Activated CD4-positive, alpha-beta T cell treated with anti-CD3 and anti-CD28 coated beads, Interleukin-2, amount 10 ng/mL, durations not matched to agents 24 days and 14 days (primary cell): Measurements from ENCODE around the gene PODNL1. TPM values are rescaled to one million over a fixed set of nuclear protein-coding genes. Genes with fewer than 3 reads are reported as not detected.
"Not testable (repeated sequence)": the region's sequence is repeated elsewhere in the genome, so short reads cannot be mapped to it uniquely, and the experiment has no call there.

Experiments used
- DNase-seq: peaks from one replicate; pipeline ENCODE4 v3.0.0; 2022
- H3K27ac Mint-ChIP-seq: one replicate; pipeline ENCODE4 v1.8.0; 2022; ENCODE audit warnings: mild to moderate bottlenecking, mixed read lengths
- H3K27me3 Mint-ChIP-seq: one replicate; pipeline ENCODE4 v1.8.0; 2022; ENCODE audit warnings: mixed read lengths
- H3K36me3 Mint-ChIP-seq: one replicate; pipeline ENCODE4 v1.8.0; 2022; ENCODE audit warnings: low read depth, mild to moderate bottlenecking, mixed read lengths
- H3K4me1 Mint-ChIP-seq: one replicate; pipeline ENCODE4 v1.8.0; 2021; ENCODE audit warnings: mixed read lengths
- H3K4me3 Mint-ChIP-seq: one replicate; pipeline ENCODE4 v1.8.0; 2022; ENCODE audit warnings: mild to moderate bottlenecking, moderate library complexity, mixed read lengths
- H3K9me3 Mint-ChIP-seq: one replicate; pipeline ENCODE4 v1.8.0; 2021; ENCODE audit warnings: mixed read lengths
- intact Hi-C: fragments of 100-400 bp; cut with micrococcal nuclease; formaldehyde crosslinking; loops from one replicate; pipeline ENCODE4 v1.15.1; 2023
- total RNA-seq: library from RNA; stranded (reverse); gene quantifications from 2 replicates; pipeline ENCODE4 v1.2.3, GENCODE V29; 2022

Gene PODNL1
- total RNA-seq, 1 donor from 2014 or later = not detected

- Mint-ChIP-seq H3K27ac (no peak overlapping the region), H3K27me3 (no peaks in the 10 kb centered on the region), H3K9me3 (no peaks in the 10 kb centered on the region), H3K36me3 (peaks cover 12% of the 10 kb centered on the region), H3K4me3 (no peak overlapping the region), H3K4me1 (peaks cover 6% of the 10 kb centered on the region)
- no peak for DNase-seq
- intact Hi-C loops = no loop called here
Measured at GRCh38 chr19:13979686-13980085, 41.5 kb upstream of the PODNL1 start.

- no peak for DNase-seq
- Mint-ChIP-seq H3K9me3 (no peaks in the 10 kb centered on the region), H3K4me1 (peaks cover 8% of the 10 kb centered on the region), H3K27ac (no peak overlapping the region), H3K36me3 (peaks cover 13% of the 10 kb centered on the region), H3K27me3 (no peaks in the 10 kb centered on the region), H3K4me3 (no peak overlapping the region)
- intact Hi-C loops = no loop called here
Measured at GRCh38 chr19:13979244-13979615, 41.0 kb upstream of the PODNL1 start.

GRCh38 chr19:13978351-13979243 lies 40.4 kb upstream of the PODNL1 start:
- peaks cover 12% of the 10 kb centered on the region for H3K4me1 Mint-ChIP-seq
- H3K9me3 Mint-ChIP-seq = no peaks in the 10 kb centered on the region
- H3K27me3 Mint-ChIP-seq = no peaks in the 10 kb centered on the region
- H3K4me3 Mint-ChIP-seq = no peak overlapping the region
- H3K27ac Mint-ChIP-seq = no peak overlapping the region
- intact Hi-C loops = no loop called here
- DNase-seq = no peak
- H3K36me3 Mint-ChIP-seq = peaks cover 17% of the 10 kb centered on the region

- no peak overlapping the region for H3K27ac Mint-ChIP-seq
Measured at GRCh38 chr19:13977803-13978202, 39.6 kb upstream of the PODNL1 start.

GRCh38 chr19:13976446-13976845 lies 38.2 kb upstream of the PODNL1 start:
- no peak for DNase-seq
- H3K9me3 Mint-ChIP-seq = no peaks in the 10 kb centered on the region
- H3K36me3 Mint-ChIP-seq = peaks cover 21% of the 10 kb centered on the region
- H3K4me1 Mint-ChIP-seq = peaks cover 7% of the 10 kb centered on the region
- intact Hi-C loops = no loop called here
- H3K27ac Mint-ChIP-seq = no peak overlapping the region
- no peaks in the 10 kb centered on the region for H3K27me3 Mint-ChIP-seq
- H3K4me3 Mint-ChIP-seq = no peak overlapping the region

More at GRCh38 chr19:13977803-13978202, 39.6 kb upstream of the PODNL1 start:
- H3K27me3 Mint-ChIP-seq = no peaks in the 10 kb centered on the region
- H3K4me1 Mint-ChIP-seq = peaks cover 12% of the 10 kb centered on the region
- no peak overlapping the region for H3K4me3 Mint-ChIP-seq
- intact Hi-C loops = no loop called here
- DNase-seq = no peak
- peaks cover 20% of the 10 kb centered on the region for H3K36me3 Mint-ChIP-seq
- H3K9me3 Mint-ChIP-seq = no peaks in the 10 kb centered on the region

- Mint-ChIP-seq H3K9me3 (no peaks in the 10 kb centered on the region), H3K27ac (no peak overlapping the region), H3K4me1 (peaks cover 5% of the 10 kb centered on the region), H3K4me3 (no peak overlapping the region), H3K36me3 (peaks cover 20% of the 10 kb centered on the region), H3K27me3 (no peaks in the 10 kb centered on the region)
- intact Hi-C loops = no loop called here
- DNase-seq = no peak
Measured at GRCh38 chr19:13975870-13976269, 37.7 kb upstream of the PODNL1 start.

- Mint-ChIP-seq H3K27ac (no peak overlapping the region), H3K4me3 (no peak overlapping the region)
Measured at GRCh38 chr19:13974073-13974472, 35.9 kb upstream of the PODNL1 start.

GRCh38 chr19:13973479-13973878 lies 35.3 kb upstream of the PODNL1 start:
- H3K4me1 Mint-ChIP-seq, H3K4me3 Mint-ChIP-seq, intact Hi-C loops, DNase-seq, H3K27ac Mint-ChIP-seq, H3K27me3 Mint-ChIP-seq, H3K9me3 Mint-ChIP-seq: not testable (repeated sequence)
- peaks cover 26% of the 10 kb centered on the region for H3K36me3 Mint-ChIP-seq

More at GRCh38 chr19:13974073-13974472, 35.9 kb upstream of the PODNL1 start:
- Mint-ChIP-seq H3K4me1 (peaks cover 5% of the 10 kb centered on the region), H3K27me3 (no peaks in the 10 kb centered on the region), H3K9me3 (no peaks in the 10 kb centered on the region), H3K36me3 (peaks cover 21% of the 10 kb centered on the region)
- intact Hi-C loops = no loop called here
- peak; percentile 79 for DNase-seq

- intact Hi-C loops = no loop called here
- H3K4me1 Mint-ChIP-seq = peaks cover 5% of the 10 kb centered on the region
- peaks cover 26% of the 10 kb centered on the region for H3K36me3 Mint-ChIP-seq
- no peak for DNase-seq
- no peak overlapping the region for H3K27ac Mint-ChIP-seq
- H3K4me3 Mint-ChIP-seq = no peak overlapping the region
- H3K9me3 Mint-ChIP-seq = no peaks in the 10 kb centered on the region
- H3K27me3 Mint-ChIP-seq = no peaks in the 10 kb centered on the region
Measured at GRCh38 chr19:13972368-13973155, 34.3 kb upstream of the PODNL1 start.

- H3K27me3 Mint-ChIP-seq, H3K4me1 Mint-ChIP-seq, intact Hi-C loops, H3K9me3 Mint-ChIP-seq, H3K27ac Mint-ChIP-seq, H3K4me3 Mint-ChIP-seq, DNase-seq: not testable (repeated sequence)
- peaks cover 26% of the 10 kb centered on the region for H3K36me3 Mint-ChIP-seq
Measured at GRCh38 chr19:13971868-13972267, 33.7 kb upstream of the PODNL1 start.

- Mint-ChIP-seq H3K27me3 (no peaks in the 10 kb centered on the region), H3K4me1 (peaks cover 5% of the 10 kb centered on the region), H3K36me3 (peaks cover 23% of the 10 kb centered on the region), H3K4me3 (no peak overlapping the region), H3K9me3 (no peaks in the 10 kb centered on the region), H3K27ac (no peak overlapping the region)
- intact Hi-C loops = no loop called here
- DNase-seq = no peak
Measured at GRCh38 chr19:13969897-13970296, 31.7 kb upstream of the PODNL1 start.

- no peak for DNase-seq
- intact Hi-C loops = no loop called here
- no peaks in the 10 kb centered on the region for H3K27me3 Mint-ChIP-seq
- no peak overlapping the region for H3K4me3 Mint-ChIP-seq
- peaks cover 2% of the 10 kb centered on the region for H3K4me1 Mint-ChIP-seq
- peaks cover 22% of the 10 kb centered on the region for H3K36me3 Mint-ChIP-seq
- no peak overlapping the region for H3K27ac Mint-ChIP-seq
- H3K9me3 Mint-ChIP-seq = no peaks in the 10 kb centered on the region
Measured at GRCh38 chr19:13968999-13969398, 30.8 kb upstream of the PODNL1 start.

GRCh38 chr19:13968383-13968935 lies 30.2 kb upstream of the PODNL1 start:
- Mint-ChIP-seq H3K27ac (no peak overlapping the region), H3K27me3 (no peaks in the 10 kb centered on the region), H3K4me3 (no peak overlapping the region), H3K36me3 (peaks cover 19% of the 10 kb centered on the region), H3K4me1 (no peaks in the 10 kb centered on the region), H3K9me3 (no peaks in the 10 kb centered on the region)
- intact Hi-C loops = no loop called here
- DNase-seq = no peak

GRCh38 chr19:13967206-13967605 lies 29.0 kb upstream of the PODNL1 start:
- H3K4me1 Mint-ChIP-seq, H3K9me3 Mint-ChIP-seq, intact Hi-C loops, DNase-seq, H3K4me3 Mint-ChIP-seq, H3K27me3 Mint-ChIP-seq, H3K27ac Mint-ChIP-seq: not testable (repeated sequence)
- H3K36me3 Mint-ChIP-seq = peaks cover 16% of the 10 kb centered on the region
